ENCODE measurements around the gene CTBP2. TPM values are rescaled to one million over a fixed set of nuclear protein-coding genes. Genes with fewer than 3 reads are reported as not detected.

Gene CTBP2
- polyA plus RNA-seq, 1 donor (not counting 4 experiments of a cell fraction or from before 2014, with no cell fraction given): 76.0 TPM

DNA sequence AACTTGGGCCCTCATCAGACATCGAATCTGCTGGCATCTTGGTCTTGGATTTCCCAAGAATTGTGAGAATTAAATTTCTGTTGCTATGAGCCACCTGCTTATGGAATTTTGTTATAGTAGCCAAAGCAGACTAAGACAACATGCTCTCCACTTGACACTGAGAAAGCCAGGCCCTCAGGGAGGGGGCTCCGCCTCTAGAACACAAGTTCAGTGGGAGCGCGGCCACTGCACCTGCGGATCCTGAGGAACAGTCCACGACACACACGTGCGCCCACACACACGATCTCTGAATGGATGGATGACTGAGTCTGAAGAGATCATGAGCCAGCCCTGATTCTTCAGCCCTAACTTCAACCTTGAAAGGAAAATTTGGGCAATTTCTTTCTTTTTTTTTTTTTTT lies 73.7 kb downstream of the CTBP2 start:
- DNase-seq (ENCODE audit: low read depth, low spot score) (no peak), FAIRE-seq (no peak)
- Histone ChIP-seq H3K4me3 (ENCODE audit: control insufficient read depth in 2 of 3, extremely low read depth in 1 of 3, insufficient read depth in 2 of 3, low read depth in 1 of 3, low read length in 3 of 3) (no peak overlapping the region), H3K36me3 (ENCODE audit: control insufficient read depth in 2 of 2, extremely low read depth in 1 of 2, insufficient read depth in 2 of 2, low read length in 2 of 2) (peaks cover 16 to 42% of the 10 kb centered on the region in 2 experiments), H3K27ac (ENCODE audit: control insufficient read depth, insufficient read depth, low read length) (no peak overlapping the region), H2AFZ (ENCODE audit: control insufficient read depth, low read length) (no peak overlapping the region), H3K9ac (ENCODE audit: control insufficient read depth, extremely low read depth, insufficient read depth, low read length) (no peak overlapping the region), H3K27me3 (ENCODE audit: control insufficient read depth, extremely low read depth, insufficient read depth, low read length) (no peaks in the 10 kb centered on the region), H4K20me1 (ENCODE audit: control insufficient read depth, extremely low read depth, insufficient read depth, low read length) (peaks cover 42% of the 10 kb centered on the region), H3K79me2 (ENCODE audit: control insufficient read depth, insufficient read depth, low read length) (peaks cover 71% of the 10 kb centered on the region), H3K4me2 (ENCODE audit: control insufficient read depth, extremely low read depth, insufficient read depth, low read depth, low read length) (no peak overlapping the region), H3K9me1 (ENCODE audit: control insufficient read depth, extremely low read depth, insufficient read depth, low read length) (peaks cover 12% of the 10 kb centered on the region), H3K9me3 (ENCODE audit: control insufficient read depth, low read depth, low read length) (no peaks in the 10 kb centered on the region), H3K4me1 (ENCODE audit: control insufficient read depth, extremely low read depth, insufficient read depth, low read length) (peaks cover 28% of the 10 kb centered on the region)
- dilution Hi-C loops (cut with MboI; ENCODE audit: extremely low pct_ligation_motif_present, low sequenced_read_pairs): no loop called here
- TF ChIP-seq, protein P1, sequence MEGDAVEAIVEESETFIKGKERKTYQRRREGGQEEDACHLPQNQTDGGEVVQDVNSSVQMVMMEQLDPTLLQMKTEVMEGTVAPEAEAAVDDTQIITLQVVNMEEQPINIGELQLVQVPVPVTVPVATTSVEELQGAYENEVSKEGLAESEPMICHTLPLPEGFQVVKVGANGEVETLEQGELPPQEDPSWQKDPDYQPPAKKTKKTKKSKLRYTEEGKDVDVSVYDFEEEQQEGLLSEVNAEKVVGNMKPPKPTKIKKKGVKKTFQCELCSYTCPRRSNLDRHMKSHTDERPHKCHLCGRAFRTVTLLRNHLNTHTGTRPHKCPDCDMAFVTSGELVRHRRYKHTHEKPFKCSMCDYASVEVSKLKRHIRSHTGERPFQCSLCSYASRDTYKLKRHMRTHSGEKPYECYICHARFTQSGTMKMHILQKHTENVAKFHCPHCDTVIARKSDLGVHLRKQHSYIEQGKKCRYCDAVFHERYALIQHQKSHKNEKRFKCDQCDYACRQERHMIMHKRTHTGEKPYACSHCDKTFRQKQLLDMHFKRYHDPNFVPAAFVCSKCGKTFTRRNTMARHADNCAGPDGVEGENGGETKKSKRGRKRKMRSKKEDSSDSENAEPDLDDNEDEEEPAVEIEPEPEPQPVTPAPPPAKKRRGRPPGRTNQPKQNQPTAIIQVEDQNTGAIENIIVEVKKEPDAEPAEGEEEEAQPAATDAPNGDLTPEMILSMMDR (optimal IDR thresholded peaks at IDR 0.05 in 1 of 3, IDR thresholded peaks at IDR 0.05 in 1 of 3, conservative IDR thresholded peaks at IDR 0.05 in 1 of 3; ENCODE audit: extremely low read depth in 1 of 3, insufficient read depth in 2 of 3, low read length in 3 of 3): no peak
- TF ChIP-seq EZH2 (IDR thresholded peaks at IDR 0.05; ENCODE audit: low read length): no peak

DNA sequence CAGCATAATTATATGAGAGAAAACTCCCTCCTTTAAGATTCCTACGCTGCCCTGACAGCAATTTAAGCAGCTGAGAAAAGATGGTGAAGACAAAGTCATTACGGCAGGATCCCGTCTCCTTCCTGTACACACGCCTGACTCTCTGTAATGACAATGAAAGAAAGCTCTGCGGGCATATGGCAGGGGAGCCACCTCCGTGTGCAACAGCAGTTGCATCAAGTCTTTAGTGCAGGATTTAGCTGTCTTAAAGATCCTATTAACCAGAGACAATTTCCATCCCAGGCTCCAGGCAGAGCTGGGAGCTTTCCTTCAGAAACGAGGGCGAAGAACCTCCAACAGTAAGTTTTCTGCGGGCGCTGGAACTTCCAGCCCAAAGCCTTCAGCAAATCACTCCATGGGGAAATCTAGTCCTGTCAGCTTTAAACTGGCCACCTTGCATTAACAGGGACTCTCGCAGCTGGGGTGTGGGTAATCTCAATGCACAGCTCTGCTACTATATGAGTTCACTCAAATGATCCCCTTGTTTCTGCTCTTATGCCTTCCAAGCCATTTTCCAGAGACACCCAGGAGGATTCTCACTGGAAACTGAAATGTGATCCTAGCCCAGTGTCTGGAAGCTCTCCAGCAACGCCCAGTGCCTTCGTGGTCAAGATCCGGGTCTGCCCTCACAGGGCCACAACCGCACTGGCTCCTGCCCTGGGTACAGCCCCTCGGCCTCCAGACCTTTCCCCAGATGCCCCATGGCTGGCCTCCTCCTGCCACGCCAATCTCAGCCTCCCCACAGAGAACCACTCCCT lies 74.9 kb downstream of the CTBP2 start:
- Histone ChIP-seq H3K27ac (ENCODE audit: control insufficient read depth, insufficient read depth, low read length) (no peak overlapping the region), H3K9ac (ENCODE audit: control insufficient read depth, extremely low read depth, insufficient read depth, low read length) (no peak overlapping the region), H3K79me2 (ENCODE audit: control insufficient read depth, insufficient read depth, low read length) (peaks cover 71% of the 10 kb centered on the region), H3K4me2 (ENCODE audit: control insufficient read depth, extremely low read depth, insufficient read depth, low read depth, low read length) (no peak overlapping the region), H2AFZ (ENCODE audit: control insufficient read depth, low read length) (no peak overlapping the region), H3K4me3 (ENCODE audit: control insufficient read depth in 2 of 3, extremely low read depth in 1 of 3, insufficient read depth in 2 of 3, low read depth in 1 of 3, low read length in 3 of 3) (no peak overlapping the region), H4K20me1 (ENCODE audit: control insufficient read depth, extremely low read depth, insufficient read depth, low read length) (peaks cover 41% of the 10 kb centered on the region), H3K36me3 (ENCODE audit: control insufficient read depth in 2 of 2, extremely low read depth in 1 of 2, insufficient read depth in 2 of 2, low read length in 2 of 2) (peaks cover 16 to 45% of the 10 kb centered on the region in 2 experiments), H3K27me3 (ENCODE audit: control insufficient read depth, extremely low read depth, insufficient read depth, low read length) (no peaks in the 10 kb centered on the region), H3K4me1 (ENCODE audit: control insufficient read depth, extremely low read depth, insufficient read depth, low read length) (peaks cover 28% of the 10 kb centered on the region), H3K9me1 (ENCODE audit: control insufficient read depth, extremely low read depth, insufficient read depth, low read length) (peaks cover 9% of the 10 kb centered on the region), H3K9me3 (ENCODE audit: control insufficient read depth, low read depth, low read length) (no peaks in the 10 kb centered on the region)
- dilution Hi-C loops (cut with MboI; ENCODE audit: extremely low pct_ligation_motif_present, low sequenced_read_pairs): no loop called here
- TF ChIP-seq, protein P1 (optimal IDR thresholded peaks at IDR 0.05 in 1 of 3, IDR thresholded peaks at IDR 0.05 in 1 of 3, conservative IDR thresholded peaks at IDR 0.05 in 1 of 3; ENCODE audit: extremely low read depth in 1 of 3, insufficient read depth in 2 of 3, low read length in 3 of 3): no peak
- TF ChIP-seq EZH2 (IDR thresholded peaks at IDR 0.05; ENCODE audit: low read length): no peak
- FAIRE-seq: no peak
- no peak for DNase-seq (ENCODE audit: low read depth, low spot score)

All from keratinocyte (primary cell).